GM21786 (cell line): ENCODE results near the gene IRAK2.
"Not testable (repeated sequence)": the region's sequence is repeated elsewhere in the genome, so short reads cannot be mapped to it uniquely, and the experiment has no call there.

ENCODE experiments used
- ATAC-seq: cut with Tn5 transposase; IDR thresholded peaks from one replicate; pipeline ENCODE4 v1.9.1; 2021; ENCODE audit not compliant: unreplicated experiment

Gene IRAK2

GRCh38 chr3:10248984-10249748 lies 84.4 kb downstream of the IRAK2 start:
- peak; percentile 17 for ATAC-seq

- no peak for ATAC-seq
Observed at GRCh38 chr3:10249833-10250232, 85.1 kb downstream of the IRAK2 start.

GRCh38 chr3:10251006-10251405 lies 86.3 kb downstream of the IRAK2 start:
- no peak for ATAC-seq

GRCh38 chr3:10253731-10254130 lies 89.0 kb downstream of the IRAK2 start:
- ATAC-seq = no peak

GRCh38 chr3:10255835-10256234 lies 91.1 kb downstream of the IRAK2 start:
- no peak for ATAC-seq

- no peak for ATAC-seq
Observed at GRCh38 chr3:10259036-10259435, 94.3 kb downstream of the IRAK2 start.

GRCh38 chr3:10259798-10260197 lies 95.1 kb downstream of the IRAK2 start:
- no peak for ATAC-seq

GRCh38 chr3:10260211-10260701 lies 95.5 kb downstream of the IRAK2 start:
- ATAC-seq = no peak

GRCh38 chr3:10262027-10262426 lies 97.3 kb downstream of the IRAK2 start:
- ATAC-seq = no peak

- ATAC-seq = no peak
Observed at GRCh38 chr3:10263646-10264363, 99.1 kb downstream of the IRAK2 start.

- ATAC-seq = no peak
Observed at GRCh38 chr3:10265833-10266232, 101.1 kb downstream of the IRAK2 start.

GRCh38 chr3:10266936-10267335 lies 102.2 kb downstream of the IRAK2 start:
- not testable (repeated sequence) for ATAC-seq

GRCh38 chr3:10268116-10268515 lies 103.4 kb downstream of the IRAK2 start:
- ATAC-seq = no peak

- ATAC-seq = no peak
Observed at GRCh38 chr3:10268930-10269329, 104.2 kb downstream of the IRAK2 start.

- no peak for ATAC-seq
Observed at GRCh38 chr3:10269443-10269842, 104.7 kb downstream of the IRAK2 start.

- not testable (repeated sequence) for ATAC-seq
Observed at GRCh38 chr3:10272476-10272875, 107.8 kb downstream of the IRAK2 start.

- ATAC-seq = no peak
Observed at GRCh38 chr3:10272977-10273376, 108.3 kb downstream of the IRAK2 start.

GRCh38 chr3:10273702-10274305 lies 109.1 kb downstream of the IRAK2 start:
- no peak for ATAC-seq

GRCh38 chr3:10274601-10275000 lies 109.9 kb downstream of the IRAK2 start:
- no peak for ATAC-seq

- no peak for ATAC-seq
Observed at GRCh38 chr3:10277115-10277625, 112.5 kb downstream of the IRAK2 start.

GRCh38 chr3:10278501-10278900 lies 113.8 kb downstream of the IRAK2 start:
- no peak for ATAC-seq
